BJ (cell line): ENCODE measurements around the gene MARVELD3. TPM values are rescaled to one million over a fixed set of nuclear protein-coding genes. Genes with fewer than 3 reads are reported as not detected.
"Not testable (repeated sequence)": the region's sequence is repeated elsewhere in the genome, so short reads cannot be mapped to it uniquely, and the experiment has no call there.

Experiments used
- CTCF ChIA-PET: fragments of 350-600 bp; formaldehyde crosslinking; extraction: SDS; loops from one replicate; lab custom pipeline; 2021; ENCODE audit warnings: antibody characterized with exemption, inconsistent platforms; lab: Yijun Ruan, JAX
- POLR2A ChIA-PET: fragments of 300-600 bp; sonication (Branson Sonifier 250); formaldehyde crosslinking; extraction: SDS; loops from one replicate; lab custom pipeline; 2021; ENCODE audit warnings: antibody characterized with exemption; lab: Charles Lee
- DNase-seq: peaks from one replicate; pipeline ENCODE4 v3.0.0-alpha.2; 2011; ENCODE audit warnings: low read depth
- H3K27me3 ChIP-seq: 2 replicates; pipeline ENCODE4 v1.6.0; 2011; ENCODE audit warnings: low read length; ENCODE audit not compliant: control insufficient read depth, insufficient read depth
- H3K36me3 ChIP-seq: 2 replicates; pipeline ENCODE4 v1.5.1; 2011; ENCODE audit warnings: low read length; ENCODE audit not compliant: control insufficient read depth, insufficient read depth
- H3K4me3 ChIP-seq: 2 replicates; pipeline ENCODE4 v1.5.1; 2011; ENCODE audit warnings: low read depth, mild to moderate bottlenecking, control low read depth, low read length
- polyA plus RNA-seq: library from polyadenylated mRNA; depleted of rRNA; stranded (reverse); fragments of >200 nt; gene quantifications from 2 replicates; pipeline ENCODE4 v1.2.3, GENCODE V29; 2011; rRNA removed
- small RNA-seq: library from RNA; depleted of rRNA; stranded (forward); fragments of <200 nt; gene quantifications from one replicate; pipeline ENCODE3, GENCODE V24; 2012; ENCODE audit warnings: low replicate concordance, low read depth; ENCODE audit not compliant: insufficient read length
- TF ChIP-seq, protein P1 (sequence below): IDR thresholded peaks from 2 replicates; pipeline ENCODE4 v1.5.1; 2011; ENCODE audit warnings: low read depth, mild to moderate bottlenecking, control low read depth, inconsistent platforms, low read length, moderate library complexity; ENCODE audit not compliant: insufficient read depth

The MARVELD3 gene
- polyA plus RNA-seq, 1 experiment: not detected

DNA sequence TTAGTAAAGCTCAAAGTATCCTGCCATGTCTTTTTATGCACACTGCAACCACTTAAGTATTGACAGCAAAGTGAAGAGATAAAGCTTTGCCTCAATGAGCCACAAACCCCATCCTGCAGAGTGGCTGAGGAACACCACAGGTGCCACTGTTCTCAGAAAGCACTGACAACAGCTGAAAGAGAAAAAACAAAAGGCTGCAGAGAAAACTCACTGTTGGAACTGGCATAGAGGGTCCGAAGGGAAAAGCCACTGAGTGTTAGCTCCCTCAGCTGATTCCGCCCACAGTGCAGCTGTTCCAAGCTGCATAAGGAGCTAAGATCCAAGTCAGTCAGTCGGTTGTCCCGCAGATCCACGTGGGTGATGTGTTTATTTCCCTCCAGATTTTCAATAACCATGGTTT lies 50.3 kb downstream of the MARVELD3 start:
- DNase-seq: no peak
- ChIA-PET CTCF (interaction anchor here (0.6 to 0.7 kb wide), 2 partner anchors 74 to 208 kb away, joined by 3 read pairs; no protein-coding TSS in a partner anchor), POLR2A (no interaction called here)
- Histone ChIP-seq H3K36me3 (peaks cover 3% of the 10 kb centered on the region; the same call in 1 of the 2 replicates), H3K4me3 (no peak overlapping the region), H3K27me3 (no peaks in the 10 kb centered on the region)
- TF ChIP-seq, protein P1, sequence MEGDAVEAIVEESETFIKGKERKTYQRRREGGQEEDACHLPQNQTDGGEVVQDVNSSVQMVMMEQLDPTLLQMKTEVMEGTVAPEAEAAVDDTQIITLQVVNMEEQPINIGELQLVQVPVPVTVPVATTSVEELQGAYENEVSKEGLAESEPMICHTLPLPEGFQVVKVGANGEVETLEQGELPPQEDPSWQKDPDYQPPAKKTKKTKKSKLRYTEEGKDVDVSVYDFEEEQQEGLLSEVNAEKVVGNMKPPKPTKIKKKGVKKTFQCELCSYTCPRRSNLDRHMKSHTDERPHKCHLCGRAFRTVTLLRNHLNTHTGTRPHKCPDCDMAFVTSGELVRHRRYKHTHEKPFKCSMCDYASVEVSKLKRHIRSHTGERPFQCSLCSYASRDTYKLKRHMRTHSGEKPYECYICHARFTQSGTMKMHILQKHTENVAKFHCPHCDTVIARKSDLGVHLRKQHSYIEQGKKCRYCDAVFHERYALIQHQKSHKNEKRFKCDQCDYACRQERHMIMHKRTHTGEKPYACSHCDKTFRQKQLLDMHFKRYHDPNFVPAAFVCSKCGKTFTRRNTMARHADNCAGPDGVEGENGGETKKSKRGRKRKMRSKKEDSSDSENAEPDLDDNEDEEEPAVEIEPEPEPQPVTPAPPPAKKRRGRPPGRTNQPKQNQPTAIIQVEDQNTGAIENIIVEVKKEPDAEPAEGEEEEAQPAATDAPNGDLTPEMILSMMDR: no peak

DNA sequence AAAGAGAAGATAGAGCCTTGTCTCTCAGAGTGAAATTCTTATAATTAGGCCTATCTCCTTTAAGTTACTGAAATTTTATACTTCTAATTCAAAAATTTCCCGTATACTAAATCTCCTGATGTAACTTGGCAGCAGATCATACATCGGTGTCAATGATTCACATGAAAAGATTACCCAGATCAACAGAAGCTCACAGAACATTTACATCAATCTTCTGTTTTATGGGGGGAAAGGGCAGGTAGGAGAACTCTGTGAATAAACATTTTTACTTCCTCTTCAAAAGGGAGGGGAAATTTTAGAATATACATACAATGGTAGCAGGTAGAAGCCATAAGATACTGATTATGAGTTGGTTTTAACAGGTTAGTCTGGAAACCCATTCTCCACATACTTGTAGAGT lies 55.4 kb downstream of the MARVELD3 start:
- H3K4me3 ChIP-seq: no peak overlapping the region
- TF ChIP-seq, protein P1: no peak
- DNase-seq: no peak
- CTCF ChIA-PET: no interaction called here
- POLR2A ChIA-PET: no interaction called here
- H3K27me3 ChIP-seq: no peaks in the 10 kb centered on the region
- H3K36me3 ChIP-seq: peaks cover 2% of the 10 kb centered on the region; the same call in 1 of the 2 replicates

DNA sequence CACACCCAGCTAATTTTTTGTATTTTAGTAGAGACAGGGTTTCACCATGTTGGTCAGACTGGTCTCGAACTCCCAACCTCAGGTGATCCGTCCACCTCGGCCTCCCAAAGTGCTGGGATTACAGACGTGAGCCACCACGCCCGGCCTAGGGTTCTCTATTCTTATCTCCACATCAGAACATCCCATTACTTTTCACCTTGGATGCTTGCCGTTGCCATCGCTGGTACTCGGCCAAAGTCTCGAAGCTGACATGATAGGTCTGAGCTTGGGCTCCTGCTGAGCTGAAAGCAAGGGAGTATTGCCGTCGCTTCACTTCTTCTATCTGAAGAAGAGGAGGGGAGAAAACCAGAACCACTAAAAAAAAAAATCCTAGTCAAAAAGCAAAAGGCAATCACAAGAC lies 58.3 kb downstream of the MARVELD3 start:
- not testable (repeated sequence) for H3K36me3 ChIP-seq, DNase-seq
- CTCF ChIA-PET: interaction anchor here (0.6 kb wide), 1 partner anchor 19 kb away, joined by 3 read pairs; no protein-coding TSS in a partner anchor

More for the DNA sequence above, 58.3 kb downstream of the MARVELD3 start:
- H3K27me3 ChIP-seq, H3K4me3 ChIP-seq, POLR2A ChIA-PET: not testable (repeated sequence)

Small RNA genes within 50 kb of the gene (small RNA-seq; reads per million reads assigned to genes)
- not detected for gene RNU6-208P

Other genes starting within 250 kb of the MARVELD3 start
- not detected in 2 replicates for gene TLE7, start 184.1 kb upstream of the MARVELD3 start, polyA plus RNA-seq
- 10.8 and 11.8 TPM in 2 replicates for gene ZNF23, start 163.9 kb upstream of the MARVELD3 start, polyA plus RNA-seq
- gene ZNF19, start 136.9 kb upstream of the MARVELD3 start, polyA plus RNA-seq: 1.6 and 2.2 TPM in 2 replicates
- not detected in 2 replicates for gene CHST4, start 99.8 kb upstream of the MARVELD3 start, polyA plus RNA-seq
- not detected in 2 replicates for gene TAT, start 49.1 kb upstream of the MARVELD3 start, polyA plus RNA-seq
- gene PHLPP2, start 98.5 kb downstream of the MARVELD3 start, polyA plus RNA-seq: 7.9 and 10.0 TPM in 2 replicates
- 59.8 and 86.6 TPM in 2 replicates for gene AP1G1, start 182.7 kb downstream of the MARVELD3 start, polyA plus RNA-seq
- 13.5 and 13.6 TPM in 2 replicates for gene ATXN1L, start 219.8 kb downstream of the MARVELD3 start, polyA plus RNA-seq